PC-3 (cell line): ENCODE measurements around the gene LRRC37B.
"Not testable (repeated sequence)": the region's sequence is repeated elsewhere in the genome, so short reads cannot be mapped to it uniquely, and the experiment has no call there.

Source experiments
- EZH2 ChIP-seq: fragments of 300-600 bp; sonication (generic); IDR thresholded peaks from one replicate; pipeline ENCODE4 v1.6.1; 2017; ENCODE audit warnings: antibody characterized with exemption, mild to moderate bottlenecking, low read length; ENCODE audit not compliant: unreplicated experiment
- EZH2phosphoT487 ChIP-seq: fragments of 300-600 bp; sonication (generic); IDR thresholded peaks from 2 replicates; pipeline ENCODE4 v1.6.1; 2018; ENCODE audit warnings: mild to moderate bottlenecking, antibody characterized with exemption, low read length, borderline replicate concordance
- TF ChIP-seq, protein P1 (sequence below): fragments of 300-600 bp; sonication (generic); conservative IDR thresholded peaks from 2 replicates; pipeline ENCODE4 v1.5.1; 2017; ENCODE audit warnings: antibody characterized with exemption, low read depth, mild to moderate bottlenecking, low read length

DNA sequence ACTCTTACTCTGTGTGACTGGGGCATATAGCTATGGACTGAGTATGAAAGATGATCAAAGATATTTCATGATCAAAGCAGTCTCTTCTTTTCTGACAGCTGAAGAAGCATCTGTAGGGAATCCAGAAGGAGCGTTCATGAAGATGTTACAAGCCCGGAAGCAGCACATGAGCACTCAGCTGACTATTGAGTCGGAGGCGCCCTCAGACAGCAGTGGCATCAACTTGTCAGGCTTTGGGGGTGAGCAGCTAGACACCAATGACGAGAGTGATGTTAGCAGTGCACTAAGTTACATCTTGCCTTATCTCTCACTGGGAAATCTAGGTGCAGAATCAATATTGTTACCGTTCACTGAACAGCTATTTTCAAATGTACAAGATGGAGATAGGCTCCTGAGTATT lies 40.5 kb downstream of the LRRC37B start:
- TF ChIP-seq, protein P1, sequence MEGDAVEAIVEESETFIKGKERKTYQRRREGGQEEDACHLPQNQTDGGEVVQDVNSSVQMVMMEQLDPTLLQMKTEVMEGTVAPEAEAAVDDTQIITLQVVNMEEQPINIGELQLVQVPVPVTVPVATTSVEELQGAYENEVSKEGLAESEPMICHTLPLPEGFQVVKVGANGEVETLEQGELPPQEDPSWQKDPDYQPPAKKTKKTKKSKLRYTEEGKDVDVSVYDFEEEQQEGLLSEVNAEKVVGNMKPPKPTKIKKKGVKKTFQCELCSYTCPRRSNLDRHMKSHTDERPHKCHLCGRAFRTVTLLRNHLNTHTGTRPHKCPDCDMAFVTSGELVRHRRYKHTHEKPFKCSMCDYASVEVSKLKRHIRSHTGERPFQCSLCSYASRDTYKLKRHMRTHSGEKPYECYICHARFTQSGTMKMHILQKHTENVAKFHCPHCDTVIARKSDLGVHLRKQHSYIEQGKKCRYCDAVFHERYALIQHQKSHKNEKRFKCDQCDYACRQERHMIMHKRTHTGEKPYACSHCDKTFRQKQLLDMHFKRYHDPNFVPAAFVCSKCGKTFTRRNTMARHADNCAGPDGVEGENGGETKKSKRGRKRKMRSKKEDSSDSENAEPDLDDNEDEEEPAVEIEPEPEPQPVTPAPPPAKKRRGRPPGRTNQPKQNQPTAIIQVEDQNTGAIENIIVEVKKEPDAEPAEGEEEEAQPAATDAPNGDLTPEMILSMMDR = not testable (repeated sequence)
- not testable (repeated sequence) for TF ChIP-seq EZH2phosphoT487, EZH2
